Epithelial cell of prostate (primary cell): ENCODE measurements around the gene NUDT16L1.

Experiments used
- DNase-seq: peaks from one replicate; pipeline ENCODE4 v3.0.0-alpha.2; 2011; ENCODE audit warnings: low read depth, low spot score
- H3K27ac ChIP-seq: fragments of 450-650 bp; 2 replicates; pipeline ENCODE4 v1.5.1; 2017; ENCODE audit warnings: mild to moderate bottlenecking

The NUDT16L1 gene

DNA sequence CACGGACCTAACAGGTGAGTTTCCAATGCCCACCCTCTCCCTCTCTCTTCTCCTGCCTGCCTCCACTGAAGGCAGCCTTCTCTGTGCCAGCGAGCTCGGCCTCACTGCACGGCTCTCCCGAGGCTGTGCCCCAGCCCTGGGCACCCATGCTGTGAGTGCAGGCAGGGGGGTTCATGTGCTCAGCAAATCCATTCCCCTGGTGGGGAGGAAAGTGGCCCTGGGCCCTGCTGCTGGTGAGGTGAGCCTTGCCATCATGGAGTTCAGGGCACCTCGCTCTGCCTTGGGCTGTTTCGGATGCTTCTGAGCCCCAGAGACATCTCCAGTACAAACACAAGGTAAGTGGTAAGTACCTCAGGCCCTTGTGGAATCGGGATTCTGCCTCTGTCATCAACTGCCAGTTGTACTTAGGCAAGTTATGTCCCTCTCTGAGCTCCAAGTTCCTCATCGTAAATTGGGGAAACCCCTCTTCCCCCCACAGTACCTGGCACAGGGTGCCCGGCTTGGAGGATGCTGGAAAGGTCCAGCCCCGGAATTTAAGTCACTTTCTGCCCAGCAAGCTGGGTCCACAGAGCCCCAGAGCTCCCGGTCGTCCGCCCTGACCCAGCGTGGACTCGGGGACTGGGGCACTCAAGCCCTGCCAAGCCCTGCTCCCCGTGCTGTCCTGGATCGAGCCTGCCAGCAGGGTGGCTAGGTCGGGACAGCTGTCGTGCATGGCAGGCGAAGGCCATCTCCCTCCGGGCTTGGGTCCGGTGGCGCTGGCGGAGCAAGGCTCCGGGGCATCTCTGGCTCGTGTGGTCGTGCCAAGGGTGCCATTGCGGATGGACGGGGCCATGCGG is 684 bp upstream of the NUDT16L1 start:
- DNase-seq: no peak
- no peak overlapping the region for H3K27ac ChIP-seq

DNA sequence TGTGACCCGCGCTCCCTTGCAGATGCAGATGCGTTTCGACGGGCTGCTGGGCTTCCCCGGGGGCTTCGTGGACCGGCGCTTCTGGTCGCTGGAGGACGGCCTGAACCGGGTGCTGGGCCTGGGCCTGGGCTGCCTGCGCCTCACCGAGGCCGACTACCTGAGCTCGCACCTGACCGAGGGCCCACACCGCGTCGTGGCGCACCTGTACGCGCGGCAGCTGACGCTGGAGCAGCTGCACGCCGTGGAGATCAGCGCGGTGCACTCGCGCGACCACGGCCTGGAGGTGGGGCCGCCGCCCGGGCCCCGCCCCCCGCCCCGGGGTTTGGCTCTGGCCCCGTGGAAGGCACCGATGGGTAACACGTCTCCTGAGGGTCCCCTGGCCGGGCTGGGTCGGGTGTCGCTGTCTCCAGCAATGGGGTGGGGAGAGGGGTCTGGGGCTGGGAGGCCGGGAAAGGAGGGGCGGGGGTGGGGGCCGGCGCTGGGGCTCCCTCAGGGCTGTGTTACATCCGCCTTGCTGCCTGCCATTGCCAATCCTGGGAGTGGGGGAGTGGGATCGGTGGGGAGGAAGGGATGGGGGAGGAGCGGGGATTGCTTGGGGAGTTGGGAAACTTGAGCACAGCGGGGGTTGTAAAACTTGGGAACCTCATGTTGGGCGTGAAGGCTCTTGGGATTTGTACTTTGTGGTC is 737 bp downstream of the NUDT16L1 start:
- DNase-seq: no peak
- peak overlapping the region; percentile 48 for H3K27ac ChIP-seq

DNA sequence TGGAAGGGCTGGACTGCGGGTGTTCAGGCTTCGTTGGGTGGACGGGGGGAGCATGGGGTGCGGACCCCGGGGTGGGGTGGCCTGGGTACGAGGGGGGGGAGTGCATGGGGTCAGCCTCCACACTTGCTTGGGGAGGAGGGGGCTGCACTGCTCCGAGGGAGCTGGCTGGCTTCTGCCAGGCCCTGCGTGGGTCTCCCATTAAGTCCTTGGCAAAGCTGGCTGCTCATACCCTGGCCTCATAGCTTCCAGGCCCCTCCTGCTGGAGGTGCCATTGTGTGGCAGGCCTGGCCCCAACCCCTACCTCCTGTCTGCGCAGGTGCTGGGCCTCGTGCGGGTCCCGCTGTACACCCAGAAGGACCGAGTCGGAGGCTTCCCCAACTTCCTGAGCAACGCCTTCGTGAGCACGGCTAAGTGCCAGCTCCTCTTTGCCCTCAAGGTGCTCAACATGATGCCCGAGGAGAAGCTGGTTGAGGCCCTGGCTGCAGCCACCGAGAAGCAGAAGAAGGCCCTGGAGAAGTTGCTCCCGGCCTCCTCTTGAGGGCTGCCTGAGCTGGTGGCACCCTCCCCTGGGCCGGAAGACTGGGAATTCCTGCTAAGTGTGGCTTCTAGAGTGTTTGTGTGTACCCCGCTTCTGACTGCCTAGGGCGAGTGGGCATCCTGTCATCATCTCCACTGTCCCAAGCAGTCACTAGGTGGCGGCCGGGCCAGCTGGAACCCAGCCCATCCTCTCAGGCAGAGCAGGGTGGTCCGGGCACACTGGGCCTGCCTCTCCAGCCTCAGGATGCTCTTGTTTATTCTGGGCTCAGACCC is 1.5 kb downstream of the NUDT16L1 start:
- H3K27ac ChIP-seq: no peak overlapping the region
- no peak for DNase-seq

- no peak for DNase-seq
- no peak overlapping the region for H3K27ac ChIP-seq
Measured at GRCh38 chr16:4695473-4696171, 2.3 kb downstream of the NUDT16L1 start.

GRCh38 chr16:4696172-4696904 is 3.0 kb downstream of the NUDT16L1 start:
- DNase-seq: no peak
- no peak overlapping the region for H3K27ac ChIP-seq

DNA sequence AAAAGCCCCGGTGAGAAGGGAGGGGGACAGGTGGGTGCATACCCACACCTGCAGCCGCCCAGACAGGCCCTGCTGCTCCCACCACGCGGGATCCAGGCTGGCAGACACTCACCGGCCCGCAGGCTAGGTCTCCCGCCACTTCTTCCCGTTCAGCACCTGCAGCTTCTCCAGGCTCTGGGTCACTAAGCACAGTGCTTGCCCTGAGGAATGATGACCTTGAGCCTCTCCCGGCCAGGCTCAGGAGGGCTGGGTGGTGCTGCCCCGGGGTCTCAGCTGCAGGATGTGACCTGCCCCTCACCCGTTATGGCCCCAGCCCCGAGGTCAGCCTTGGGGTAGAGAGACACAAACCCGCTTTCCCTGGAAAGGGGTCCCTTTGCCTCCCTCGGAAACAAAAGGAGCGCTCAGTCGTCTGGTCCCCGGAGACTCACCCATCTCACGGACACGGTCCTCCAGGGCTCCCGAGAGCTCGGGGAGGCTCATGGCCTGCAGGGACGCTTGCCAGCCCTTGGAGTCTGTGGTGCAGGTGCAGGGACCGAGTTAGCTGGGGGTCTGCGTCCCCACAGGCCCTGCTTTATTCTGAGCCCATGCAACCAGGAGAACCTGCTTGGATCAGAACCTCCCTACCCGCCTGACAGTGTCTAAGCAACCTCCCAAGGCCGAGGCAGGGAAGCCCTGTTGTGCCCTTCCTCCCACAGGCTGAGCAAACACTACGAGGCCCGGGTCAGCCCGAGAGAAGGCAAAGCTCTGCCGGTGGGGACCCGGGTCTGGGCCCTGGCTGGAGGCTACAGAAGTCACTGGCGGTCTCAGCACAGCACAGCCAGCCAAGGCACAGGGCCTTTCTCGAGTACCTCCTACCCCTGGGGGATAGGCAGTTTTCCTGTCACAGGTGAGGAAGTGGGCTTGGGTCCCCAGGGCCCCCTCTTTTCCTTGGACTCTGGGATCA is 3.8 kb downstream of the NUDT16L1 start:
- DNase-seq: no peak
- H3K27ac ChIP-seq: no peak overlapping the region

DNA sequence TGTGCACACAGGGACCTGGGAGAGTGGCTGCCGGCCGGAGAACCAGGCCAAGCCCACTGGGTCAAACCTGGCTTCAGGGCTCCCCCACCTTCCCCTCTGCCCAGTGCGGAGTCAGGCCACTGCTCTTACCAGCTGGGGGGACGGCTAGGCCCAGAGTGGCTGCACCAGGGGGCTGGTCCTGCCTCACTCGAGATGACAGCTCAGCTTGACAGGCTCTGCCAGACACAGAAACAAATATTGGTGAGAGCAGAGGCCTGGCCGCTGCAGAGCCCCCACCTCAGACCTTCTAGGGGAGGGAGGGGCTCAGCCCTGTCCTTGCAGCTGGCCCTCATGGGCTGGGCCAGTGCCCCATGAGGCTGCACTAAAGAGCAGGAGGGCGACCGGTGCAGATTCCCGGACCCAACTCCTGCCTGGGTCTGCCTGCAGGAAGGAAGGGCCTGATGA is 4.5 kb downstream of the NUDT16L1 start:
- H3K27ac ChIP-seq: no peak overlapping the region
- no peak for DNase-seq

DNA sequence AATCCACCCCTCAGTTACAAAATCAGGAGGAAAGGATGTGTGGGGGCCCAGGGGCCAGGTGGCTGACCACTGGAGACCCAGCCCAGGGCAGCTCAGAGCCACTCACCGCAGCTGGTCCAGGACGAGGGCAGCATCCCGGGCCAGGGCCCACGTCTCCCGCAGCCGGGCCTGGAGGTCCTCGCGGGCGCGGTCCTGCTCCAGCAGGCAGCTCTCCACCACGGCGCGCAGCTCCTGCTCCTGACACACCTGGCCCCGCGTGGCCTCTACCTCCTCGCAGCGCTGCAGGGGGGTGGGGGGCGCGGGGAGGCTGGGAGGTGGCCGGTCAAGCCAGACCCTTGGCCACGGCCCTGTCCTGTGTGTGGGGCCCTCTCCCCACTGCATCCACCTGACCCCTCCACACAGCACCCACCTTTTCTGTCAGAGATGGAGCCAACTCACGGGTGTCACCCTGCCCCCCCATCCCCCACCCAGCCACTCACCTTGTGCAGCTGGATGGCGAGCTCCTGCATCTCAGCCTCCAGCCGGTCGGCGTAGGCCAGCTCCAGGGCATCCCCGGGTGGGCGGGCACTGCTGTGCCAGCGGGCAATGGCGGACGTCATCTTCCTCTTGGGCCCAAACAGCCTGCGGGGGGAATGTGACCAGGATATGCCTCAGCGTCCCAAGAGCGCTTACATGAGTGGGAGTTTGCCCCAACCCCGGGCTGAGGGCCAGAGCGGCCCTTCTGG is 5.1 kb downstream of the NUDT16L1 start:
- no peak for DNase-seq
- no peak overlapping the region for H3K27ac ChIP-seq

DNA sequence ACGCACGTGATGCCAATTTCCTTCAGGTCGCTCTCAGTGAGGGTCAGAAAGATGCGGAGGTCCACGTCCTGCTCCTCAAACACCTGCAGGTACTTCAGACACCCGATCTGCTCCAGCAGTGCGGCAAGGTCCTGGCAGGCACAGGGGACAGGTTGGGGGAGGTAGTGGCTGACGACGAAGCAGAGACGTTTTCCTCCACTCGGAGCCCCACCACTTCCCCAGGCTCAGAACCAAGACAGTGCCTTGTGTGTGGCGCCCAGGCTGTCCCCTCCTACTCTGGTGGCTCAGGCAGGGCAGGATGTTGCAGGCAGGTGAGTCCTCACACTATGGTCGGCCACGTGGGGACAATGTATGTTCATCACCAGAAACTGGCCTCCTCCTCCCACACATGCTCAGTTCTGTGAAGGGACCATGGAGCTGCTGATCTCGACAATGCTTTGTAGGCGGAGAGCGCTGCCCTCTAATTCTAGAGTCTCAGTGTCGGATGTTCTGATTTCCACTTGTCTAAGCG is 5.7 kb downstream of the NUDT16L1 start:
- DNase-seq: no peak
- H3K27ac ChIP-seq: no peak overlapping the region

- DNase-seq: peak; percentile 31
- H3K27ac ChIP-seq: no peak overlapping the region
Measured at GRCh38 chr16:4700380-4700996, 7.1 kb downstream of the NUDT16L1 start.

DNA sequence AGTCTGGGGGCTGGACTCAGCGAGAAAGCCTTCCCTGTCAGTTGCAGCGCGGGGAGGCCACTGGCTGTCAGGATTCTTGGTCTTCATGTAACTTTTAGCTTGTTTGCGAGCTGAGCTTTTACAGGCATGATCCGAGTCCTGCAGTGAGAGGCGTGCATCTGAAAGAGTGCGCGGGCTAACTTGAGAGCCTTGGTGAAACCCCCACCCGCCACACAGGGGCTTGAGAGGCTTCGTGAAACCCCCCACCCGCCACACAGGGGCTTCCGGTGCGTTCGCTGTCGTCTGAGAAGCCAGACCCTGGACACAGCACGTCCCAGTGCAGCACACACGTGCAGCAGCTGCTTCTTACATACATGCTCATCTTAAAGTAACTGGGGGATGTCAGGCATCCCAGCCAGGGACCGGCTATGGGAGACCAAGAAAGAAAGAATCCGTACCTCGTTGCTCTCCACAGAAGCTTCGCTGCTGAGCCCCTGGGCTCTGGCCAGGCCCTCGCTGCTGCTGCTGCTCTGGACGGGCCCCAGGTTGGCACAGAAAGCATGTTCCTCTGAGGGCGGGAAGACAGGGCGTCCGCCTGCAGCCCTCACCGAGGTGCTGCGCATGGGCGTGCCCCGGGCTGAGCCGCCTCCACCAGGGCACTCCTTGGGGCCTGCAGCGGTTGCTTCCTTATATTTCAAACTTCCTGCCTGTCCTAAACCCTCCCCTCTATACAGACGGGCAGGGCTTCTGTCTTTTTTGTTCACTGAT is 7.8 kb downstream of the NUDT16L1 start:
- no peak for DNase-seq
- no peak overlapping the region for H3K27ac ChIP-seq

GRCh38 chr16:4701791-4702465 is 8.6 kb downstream of the NUDT16L1 start:
- no peak for DNase-seq
- no peak overlapping the region for H3K27ac ChIP-seq

DNA sequence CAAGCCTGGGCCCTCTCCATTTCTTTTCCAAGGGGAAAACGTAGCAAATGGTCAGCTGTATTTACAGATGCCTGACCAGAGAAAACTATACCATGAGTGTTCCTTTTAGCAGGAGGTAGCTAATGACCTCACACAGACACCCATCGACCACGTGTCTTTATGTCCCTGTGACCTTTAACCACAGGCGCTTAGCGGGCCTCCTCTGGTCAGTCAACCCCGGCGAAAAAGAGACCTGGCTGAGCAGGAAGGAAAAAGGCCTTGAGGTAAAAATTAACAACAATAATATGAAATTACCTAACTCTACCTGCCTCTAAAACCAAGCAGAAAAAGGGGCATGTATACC is 9.1 kb downstream of the NUDT16L1 start:
- H3K27ac ChIP-seq: no peak overlapping the region
- no peak for DNase-seq

- no peak overlapping the region for H3K27ac ChIP-seq
- no peak for DNase-seq
Measured at GRCh38 chr16:4703906-4704305, 10.5 kb downstream of the NUDT16L1 start.

DNA sequence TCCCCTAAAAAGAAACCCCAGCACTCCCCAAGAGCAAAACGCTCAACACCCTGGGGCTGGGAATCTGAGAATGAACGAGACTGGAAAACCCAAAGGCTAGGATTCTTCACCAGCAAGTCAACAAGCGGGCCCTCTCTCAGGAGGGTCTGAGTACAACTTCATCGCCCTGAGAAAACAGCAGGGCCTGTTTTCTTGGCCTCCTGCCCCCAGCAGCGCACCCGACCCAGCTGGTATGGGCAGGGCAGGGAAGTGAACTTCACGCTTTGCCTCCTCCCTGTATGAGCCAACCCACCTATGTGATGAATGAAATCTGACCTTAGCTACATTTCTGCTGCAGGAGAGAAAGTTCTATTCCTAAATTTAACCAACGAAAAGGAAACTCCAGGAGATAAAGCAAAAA is 11.1 kb downstream of the NUDT16L1 start:
- H3K27ac ChIP-seq: no peak overlapping the region
- no peak for DNase-seq

GRCh38 chr16:4704913-4705312 is 11.6 kb downstream of the NUDT16L1 start:
- no peak overlapping the region for H3K27ac ChIP-seq
- no peak for DNase-seq
